Activated naive CD4-positive, alpha-beta T cell treated with Interleukin-2 at 50 U/mL for 16 hours (primary cell): Measurements from ENCODE around the gene CYP3A4.

Experiments used
- DNase-seq: peaks from one replicate; pipeline ENCODE4 v3.0.0-alpha.2; 2020

CYP3A4 gene

DNA sequence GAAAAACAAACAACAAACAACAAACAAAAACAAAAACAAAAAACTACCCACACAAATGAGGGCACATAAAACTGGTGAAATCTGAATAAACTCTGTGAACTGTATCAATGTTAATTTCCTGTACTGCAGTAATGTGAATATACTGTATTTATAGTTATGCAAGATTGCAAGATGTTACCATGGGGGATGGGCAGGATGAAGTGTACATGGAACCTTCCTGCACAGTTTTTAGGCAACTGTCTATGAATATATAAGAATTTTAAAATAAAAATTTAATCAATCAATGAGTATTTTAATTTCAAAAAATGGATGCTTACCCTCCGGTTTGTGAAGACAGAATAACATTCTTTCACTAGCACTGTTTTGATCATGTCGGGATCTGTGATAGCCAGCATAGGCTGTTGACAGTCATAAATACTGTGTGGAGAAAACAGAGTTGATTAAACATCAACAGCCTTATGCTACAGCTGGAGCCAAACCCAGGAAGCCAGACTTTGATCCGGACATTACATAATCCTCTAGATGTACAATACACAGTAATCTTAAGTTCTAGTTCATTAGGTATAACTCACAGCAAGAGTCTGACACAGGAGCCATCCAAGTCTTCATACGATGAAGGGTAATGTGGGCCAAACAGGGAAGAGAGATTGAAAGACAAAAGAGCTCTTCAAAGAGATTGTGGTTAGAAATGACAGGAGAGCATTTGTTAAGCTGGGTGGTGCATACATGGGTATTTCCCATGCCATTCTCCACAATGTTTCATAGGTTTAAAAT lies 63.8 kb downstream of the CYP3A4 start:
- DNase-seq: no peak

DNA sequence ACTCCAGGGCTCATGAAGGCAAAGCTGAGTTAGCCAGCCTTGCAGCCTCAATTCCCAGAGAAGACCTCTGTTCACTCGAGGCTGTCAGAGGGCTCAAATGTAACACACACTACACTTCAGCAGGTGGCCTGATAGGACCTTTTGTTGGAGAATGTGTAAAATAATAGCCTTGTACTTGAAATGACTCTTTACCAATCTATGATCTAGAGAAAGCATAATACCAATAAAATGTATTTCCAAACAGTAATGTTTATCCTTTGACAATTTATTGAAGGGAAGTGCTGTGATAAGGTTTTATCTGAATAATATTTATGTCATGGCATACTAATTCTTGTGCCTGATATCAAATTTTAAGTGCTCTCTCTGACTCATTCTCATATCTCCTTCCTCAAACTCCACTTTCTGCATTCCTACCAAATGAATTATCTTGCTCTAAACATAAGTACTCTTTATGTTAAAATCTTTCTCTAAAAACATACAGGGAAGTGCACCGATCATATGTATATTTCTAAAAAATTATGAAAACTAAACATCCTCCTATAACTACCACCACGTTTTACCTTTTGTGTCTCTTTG lies 69.9 kb downstream of the CYP3A4 start:
- no peak for DNase-seq

DNA sequence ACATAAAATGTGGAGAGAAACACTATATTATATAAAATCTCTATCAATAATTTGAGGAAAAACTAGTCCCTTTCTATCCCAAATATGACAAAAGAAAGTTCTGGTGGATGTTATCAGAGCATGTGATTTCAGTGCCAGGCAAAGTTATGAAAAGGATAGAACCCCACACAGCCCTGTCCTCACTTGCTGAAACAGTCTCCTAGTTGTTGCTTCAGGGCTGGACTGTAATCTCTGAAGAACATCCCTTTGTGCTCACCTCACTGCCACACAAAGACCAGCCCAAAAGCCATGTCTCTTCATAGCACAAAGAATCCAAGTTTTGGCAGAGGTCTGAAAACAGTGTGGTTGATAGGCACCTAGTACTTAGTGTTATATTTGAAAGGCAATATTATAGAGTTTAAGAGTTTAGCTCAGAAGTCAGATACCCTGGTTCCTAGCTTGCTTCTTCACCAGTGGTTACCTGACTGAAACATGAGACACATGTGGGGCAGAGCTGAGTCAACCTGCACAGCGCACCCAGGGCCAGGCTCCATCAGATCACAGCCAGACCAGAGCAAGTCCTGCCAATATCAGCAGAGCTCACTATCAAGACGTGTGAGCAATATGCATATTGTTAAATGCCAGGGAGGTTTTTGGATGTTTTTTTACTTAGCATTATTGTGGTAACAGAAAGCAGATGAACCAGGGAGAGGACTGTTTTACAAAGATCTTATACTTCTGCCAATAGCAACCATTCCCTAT lies 74.0 kb downstream of the CYP3A4 start:
- DNase-seq: no peak

DNA sequence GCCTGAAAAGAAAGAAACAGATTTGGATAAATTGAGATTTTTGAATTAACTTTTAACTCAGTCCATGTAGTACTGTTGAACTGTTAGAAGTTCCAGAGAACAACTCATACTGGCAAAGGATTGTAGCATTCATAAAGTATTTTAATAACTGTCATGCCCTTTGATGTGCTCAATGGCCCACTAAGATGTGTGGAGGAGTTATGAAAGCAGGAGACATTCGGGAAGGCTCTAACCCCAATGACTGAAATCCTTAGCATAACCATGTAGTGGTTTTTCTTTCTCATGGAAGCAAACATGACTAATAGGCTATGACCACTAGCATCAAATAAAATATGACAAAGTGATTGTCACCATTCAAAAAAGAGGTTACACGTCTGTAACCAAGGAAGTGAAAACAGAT lies 74.7 kb downstream of the CYP3A4 start:
- no peak for DNase-seq

DNA sequence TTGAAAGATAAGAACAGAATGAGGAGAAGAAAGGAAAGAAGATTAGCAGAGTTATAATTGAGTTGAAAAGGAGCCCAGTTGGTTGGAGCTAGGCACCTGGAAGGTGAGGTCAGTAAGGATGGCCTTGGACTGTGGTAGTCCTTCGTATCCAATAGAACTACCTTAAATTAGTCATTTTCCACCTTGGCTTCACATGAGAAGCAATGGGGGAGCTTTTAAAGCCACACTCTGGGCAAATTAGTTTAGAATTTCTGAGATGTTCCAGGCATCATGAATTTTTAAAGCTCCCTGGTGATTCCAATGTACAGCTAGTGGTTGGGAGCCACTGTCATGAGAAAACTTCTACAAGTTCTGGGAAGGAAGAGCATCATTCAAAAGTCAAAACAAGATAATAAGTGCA lies 76.9 kb downstream of the CYP3A4 start:
- no peak for DNase-seq
